IPS-18a (cell line): ENCODE results near the gene RNF213.

Source experiments
- H3K27ac ChIP-seq: one replicate; pipeline ENCODE4 v1.5.1; 2013; ENCODE audit warnings: low read length
- H3K27me3 ChIP-seq: one replicate; pipeline ENCODE4 v1.6.1; 2013; ENCODE audit warnings: mild to moderate bottlenecking, low read length; ENCODE audit not compliant: control insufficient read depth, insufficient read depth
- H3K36me3 ChIP-seq: one replicate; pipeline ENCODE4 v1.6.1; 2013; ENCODE audit warnings: low read depth, low read length; ENCODE audit not compliant: control insufficient read depth
- H3K4me1 ChIP-seq: one replicate; pipeline ENCODE4 v1.6.1; 2013; ENCODE audit warnings: low read depth, low read length; ENCODE audit not compliant: control insufficient read depth
- H3K4me3 ChIP-seq: one replicate; pipeline ENCODE4 v1.5.1; 2013; ENCODE audit warnings: low read length
- H3K9ac ChIP-seq: one replicate; pipeline ENCODE4 v1.6.1; 2013; ENCODE audit warnings: mild to moderate bottlenecking, low read length, moderate library complexity
- H3K9me3 ChIP-seq: one replicate; pipeline ENCODE4 v1.6.1; 2013; ENCODE audit warnings: low read depth, low read length; ENCODE audit not compliant: control insufficient read depth

Gene RNF213

GRCh38 chr17:80245566-80246265 is 14.9 kb upstream of the RNF213 start:
- Histone ChIP-seq H3K9me3 (no peaks in the 10 kb centered on the region), H3K9ac (no peak overlapping the region), H3K27ac (no peak overlapping the region), H3K4me1 (no peaks in the 10 kb centered on the region), H3K36me3 (peaks cover 11% of the 10 kb centered on the region), H3K27me3 (no peaks in the 10 kb centered on the region), H3K4me3 (no peak overlapping the region)

- H3K9me3 ChIP-seq = no peaks in the 10 kb centered on the region
- H3K27me3 ChIP-seq = no peaks in the 10 kb centered on the region
- H3K9ac ChIP-seq = no peak overlapping the region
- peaks cover 8% of the 10 kb centered on the region for H3K36me3 ChIP-seq
- no peak overlapping the region for H3K4me3 ChIP-seq
- no peaks in the 10 kb centered on the region for H3K4me1 ChIP-seq
- H3K27ac ChIP-seq = no peak overlapping the region
Measured at GRCh38 chr17:80246266-80246681, 14.4 kb upstream of the RNF213 start.

- H3K27me3 ChIP-seq = no peaks in the 10 kb centered on the region
- H3K4me3 ChIP-seq = no peak overlapping the region
- H3K9ac ChIP-seq = no peak overlapping the region
- H3K9me3 ChIP-seq = no peaks in the 10 kb centered on the region
- no peak overlapping the region for H3K27ac ChIP-seq
- peaks cover 4% of the 10 kb centered on the region for H3K36me3 ChIP-seq
- no peaks in the 10 kb centered on the region for H3K4me1 ChIP-seq
Measured at GRCh38 chr17:80246726-80247125, 13.9 kb upstream of the RNF213 start.

- H3K9me3 ChIP-seq = no peaks in the 10 kb centered on the region
- peaks cover 4% of the 10 kb centered on the region for H3K36me3 ChIP-seq
- H3K4me1 ChIP-seq = no peaks in the 10 kb centered on the region
- no peaks in the 10 kb centered on the region for H3K27me3 ChIP-seq
- no peak overlapping the region for H3K4me3 ChIP-seq
- H3K27ac ChIP-seq = no peak overlapping the region
- H3K9ac ChIP-seq = no peak overlapping the region
Measured at GRCh38 chr17:80247561-80247960, 13.1 kb upstream of the RNF213 start.

GRCh38 chr17:80248001-80248893 is 12.4 kb upstream of the RNF213 start:
- Histone ChIP-seq H3K36me3 (peaks cover 4% of the 10 kb centered on the region), H3K9me3 (no peaks in the 10 kb centered on the region), H3K4me3 (no peak overlapping the region), H3K27ac (no peak overlapping the region), H3K4me1 (no peaks in the 10 kb centered on the region), H3K9ac (no peak overlapping the region), H3K27me3 (no peaks in the 10 kb centered on the region)

GRCh38 chr17:80248894-80249710 is 11.6 kb upstream of the RNF213 start:
- no peaks in the 10 kb centered on the region for H3K27me3 ChIP-seq
- no peak overlapping the region for H3K27ac ChIP-seq
- no peak overlapping the region for H3K4me3 ChIP-seq
- H3K4me1 ChIP-seq = no peaks in the 10 kb centered on the region
- no peaks in the 10 kb centered on the region for H3K9me3 ChIP-seq
- no peak overlapping the region for H3K9ac ChIP-seq
- H3K36me3 ChIP-seq = peaks cover 4% of the 10 kb centered on the region

- Histone ChIP-seq H3K27me3 (no peaks in the 10 kb centered on the region), H3K9ac (no peak overlapping the region), H3K4me1 (no peaks in the 10 kb centered on the region)
Measured at GRCh38 chr17:80251966-80252365, 8.7 kb upstream of the RNF213 start.

GRCh38 chr17:80252871-80253270 is 7.8 kb upstream of the RNF213 start:
- H3K4me1 ChIP-seq = no peaks in the 10 kb centered on the region
- no peak overlapping the region for H3K27ac ChIP-seq
- H3K27me3 ChIP-seq = no peaks in the 10 kb centered on the region
- no peak overlapping the region for H3K4me3 ChIP-seq
- no peaks in the 10 kb centered on the region for H3K9me3 ChIP-seq
- H3K9ac ChIP-seq = no peak overlapping the region
- no peaks in the 10 kb centered on the region for H3K36me3 ChIP-seq

More at GRCh38 chr17:80251966-80252365, 8.7 kb upstream of the RNF213 start:
- H3K9me3 ChIP-seq = no peaks in the 10 kb centered on the region
- no peak overlapping the region for H3K27ac ChIP-seq
- no peak overlapping the region for H3K4me3 ChIP-seq
- H3K36me3 ChIP-seq = no peaks in the 10 kb centered on the region

GRCh38 chr17:80253631-80254395 is 6.8 kb upstream of the RNF213 start:
- Histone ChIP-seq H3K9ac (no peak overlapping the region), H3K27me3 (no peaks in the 10 kb centered on the region), H3K4me3 (no peak overlapping the region), H3K9me3 (no peaks in the 10 kb centered on the region), H3K36me3 (no peaks in the 10 kb centered on the region), H3K27ac (no peak overlapping the region), H3K4me1 (peaks cover 6% of the 10 kb centered on the region)

- no peak overlapping the region for H3K27ac ChIP-seq
- H3K9ac ChIP-seq = no peak overlapping the region
- peaks cover 8% of the 10 kb centered on the region for H3K4me1 ChIP-seq
- H3K27me3 ChIP-seq = no peaks in the 10 kb centered on the region
- no peaks in the 10 kb centered on the region for H3K9me3 ChIP-seq
- no peak overlapping the region for H3K4me3 ChIP-seq
- no peaks in the 10 kb centered on the region for H3K36me3 ChIP-seq
Measured at GRCh38 chr17:80254396-80255251, 6.0 kb upstream of the RNF213 start.
